ENCODE measurements around the gene PLXNB2.

PLXNB2 gene

DNA sequence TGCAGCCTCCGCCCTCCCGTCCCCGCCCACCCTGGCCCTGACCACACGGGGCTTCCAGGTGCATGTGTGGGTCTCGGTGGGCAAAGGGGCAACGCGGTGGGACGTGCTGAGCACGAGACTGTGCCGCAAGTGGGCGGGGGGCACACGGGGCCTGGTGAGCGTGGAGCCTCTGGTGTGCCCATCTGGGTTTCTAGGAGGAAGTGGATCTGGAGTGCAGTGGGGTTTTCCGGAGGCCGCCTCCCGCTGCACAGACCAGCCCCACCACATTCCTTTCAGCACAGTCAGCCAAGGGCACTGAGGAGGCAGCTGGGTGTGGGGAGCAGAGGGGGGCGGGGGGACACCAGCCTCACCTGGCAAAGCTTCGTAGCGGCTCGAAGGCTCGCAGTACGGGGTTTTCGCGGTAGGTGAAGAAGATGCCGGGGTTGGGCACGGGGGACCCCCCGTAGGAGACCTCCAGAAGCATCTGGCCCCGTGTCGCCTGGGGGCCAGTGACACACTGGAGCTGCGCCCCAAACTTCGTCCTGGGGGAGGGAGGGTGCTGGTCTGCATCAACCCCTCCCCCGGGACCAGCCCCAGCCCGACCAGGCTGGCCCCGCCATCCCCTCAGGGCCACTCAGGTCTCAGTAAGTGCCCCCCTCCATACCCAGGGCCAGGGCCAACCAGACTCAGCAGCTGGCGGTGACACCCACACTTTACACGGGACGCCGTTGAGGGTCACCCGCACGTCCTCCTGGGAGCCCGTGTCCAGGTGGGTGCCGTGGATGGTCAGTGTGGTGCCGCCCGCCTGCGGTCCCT lies 24.9 kb downstream of the PLXNB2 start:
- no peaks in the 10 kb centered on the region for H3K27me3 ChIP-seq (replicated peaks)
- peaks cover 71% of the 10 kb centered on the region for H3K36me3 ChIP-seq (replicated peaks)
- H3K27ac ChIP-seq, result peak overlapping the region; percentile 2
- TF ChIP-seq CTCF (IDR thresholded peaks at IDR 0.05; ENCODE audit: low read depth, low read length, missing control alignments), result no peak
- no peak overlapping the region for H3K4me3 ChIP-seq (ENCODE audit: low read depth, low read length)
- in situ Hi-C loops (cut with HindIII; ENCODE audit: low pct_ligation_motif_present, low sequenced_read_pairs), result no loop called here
- DNase-seq, result peak; percentile 66

DNA sequence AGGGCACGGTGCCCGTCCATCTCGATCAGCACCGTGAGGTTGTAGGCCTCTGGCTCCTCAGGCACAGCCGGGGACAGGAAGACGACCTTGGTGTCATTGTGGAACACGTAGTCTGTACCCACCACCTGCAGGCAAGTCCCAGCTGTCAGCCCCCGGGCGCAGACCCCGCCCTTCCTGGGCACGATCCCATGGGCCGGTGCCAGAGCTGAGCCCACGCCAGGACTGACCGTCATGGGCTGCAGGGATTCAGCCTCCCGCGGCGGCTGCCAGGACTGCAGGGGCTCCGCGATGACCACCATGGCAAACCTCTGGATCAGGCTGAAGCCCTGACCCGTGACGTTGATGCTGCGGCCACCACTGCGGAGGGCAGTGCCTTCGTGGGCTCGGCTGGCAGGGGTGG lies 25.5 kb downstream of the PLXNB2 start:
- Histone ChIP-seq H3K27ac (peak overlapping the region; percentile 2), H3K4me3 (ENCODE audit: low read depth, low read length) (no peak overlapping the region), H3K36me3 (replicated peaks) (peaks cover 69% of the 10 kb centered on the region), H3K27me3 (replicated peaks) (no peaks in the 10 kb centered on the region)
- in situ Hi-C loops (cut with HindIII; ENCODE audit: low pct_ligation_motif_present, low sequenced_read_pairs), result no loop called here
- DNase-seq, result no peak
- no peak for TF ChIP-seq CTCF (IDR thresholded peaks at IDR 0.05; ENCODE audit: low read depth, low read length, missing control alignments)

- Histone ChIP-seq H3K36me3 (replicated peaks) (peaks cover 65% of the 10 kb centered on the region), H3K4me3 (ENCODE audit: low read depth, low read length) (no peak overlapping the region), H3K27me3 (replicated peaks) (no peaks in the 10 kb centered on the region), H3K27ac (no peak overlapping the region)
- no peak for TF ChIP-seq CTCF (IDR thresholded peaks at IDR 0.05; ENCODE audit: low read depth, low read length, missing control alignments)
- in situ Hi-C loops (cut with HindIII; ENCODE audit: low pct_ligation_motif_present, low sequenced_read_pairs), result no loop called here
- DNase-seq, result no peak
Observed at GRCh38 chr22:50281384-50281760, 26.1 kb downstream of the PLXNB2 start.

DNA sequence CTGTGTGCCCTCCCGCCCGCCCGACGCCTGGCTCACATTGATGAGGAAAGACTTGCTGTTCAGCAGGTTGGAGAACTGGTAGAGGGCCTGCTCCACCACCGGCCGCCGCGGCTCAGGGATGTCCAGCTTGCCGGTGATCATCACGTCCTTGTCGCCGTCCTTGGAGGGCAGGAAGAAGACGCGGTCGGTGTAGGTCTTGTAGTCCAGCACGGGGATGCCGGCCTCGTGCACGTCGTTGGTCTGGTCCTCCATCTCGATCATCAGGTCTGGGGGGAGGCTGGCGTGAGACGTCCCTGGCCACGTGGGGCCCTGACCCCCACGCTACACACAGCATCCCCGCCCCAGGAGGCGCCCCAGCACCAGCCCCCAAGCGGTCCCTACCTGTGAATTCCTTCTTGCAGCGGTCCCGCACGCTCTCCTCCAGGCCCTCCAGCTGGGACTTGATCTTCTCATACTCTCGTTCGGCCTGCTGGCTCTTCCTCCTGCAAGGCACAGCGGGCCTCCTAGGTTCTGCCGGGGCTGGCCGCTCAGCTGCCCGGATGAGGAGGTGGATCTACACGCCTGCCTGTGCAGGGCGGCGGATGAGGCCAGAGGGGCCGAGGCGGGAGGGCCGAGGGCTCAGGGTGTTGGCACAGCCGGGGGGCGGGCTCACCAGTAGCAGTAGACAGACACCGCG lies 26.6 kb downstream of the PLXNB2 start:
- Histone ChIP-seq H3K36me3 (replicated peaks) (peaks cover 63% of the 10 kb centered on the region), H3K27ac (no peak overlapping the region), H3K27me3 (replicated peaks) (no peaks in the 10 kb centered on the region), H3K4me3 (ENCODE audit: low read depth, low read length) (no peak overlapping the region)
- DNase-seq, result no peak
- in situ Hi-C loops (cut with HindIII; ENCODE audit: low pct_ligation_motif_present, low sequenced_read_pairs), result no loop called here
- TF ChIP-seq CTCF (IDR thresholded peaks at IDR 0.05; ENCODE audit: low read depth, low read length, missing control alignments), result no peak

- TF ChIP-seq CTCF (IDR thresholded peaks at IDR 0.05; ENCODE audit: low read depth, low read length, missing control alignments), result no peak
- no peak for DNase-seq
- in situ Hi-C loops (cut with HindIII; ENCODE audit: low pct_ligation_motif_present, low sequenced_read_pairs), result no loop called here
- H3K36me3 ChIP-seq (replicated peaks), result peaks cover 68% of the 10 kb centered on the region
- H3K27me3 ChIP-seq (replicated peaks), result no peaks in the 10 kb centered on the region
- no peak overlapping the region for H3K27ac ChIP-seq
- H3K4me3 ChIP-seq (ENCODE audit: low read depth, low read length), result no peak overlapping the region
Observed at GRCh38 chr22:50280022-50280707, 27.3 kb downstream of the PLXNB2 start.
